HK-2 (cell line): ENCODE results near the gene AGBL5.
"Not testable (repeated sequence)": the region's sequence is repeated elsewhere in the genome, so short reads cannot be mapped to it uniquely, and the experiment has no call there.

Experiments used
- DNase-seq: peaks from one replicate; pipeline ENCODE4 v3.0.0-alpha.2; 2018; ENCODE audit not compliant: unreplicated experiment

AGBL5 gene

DNA sequence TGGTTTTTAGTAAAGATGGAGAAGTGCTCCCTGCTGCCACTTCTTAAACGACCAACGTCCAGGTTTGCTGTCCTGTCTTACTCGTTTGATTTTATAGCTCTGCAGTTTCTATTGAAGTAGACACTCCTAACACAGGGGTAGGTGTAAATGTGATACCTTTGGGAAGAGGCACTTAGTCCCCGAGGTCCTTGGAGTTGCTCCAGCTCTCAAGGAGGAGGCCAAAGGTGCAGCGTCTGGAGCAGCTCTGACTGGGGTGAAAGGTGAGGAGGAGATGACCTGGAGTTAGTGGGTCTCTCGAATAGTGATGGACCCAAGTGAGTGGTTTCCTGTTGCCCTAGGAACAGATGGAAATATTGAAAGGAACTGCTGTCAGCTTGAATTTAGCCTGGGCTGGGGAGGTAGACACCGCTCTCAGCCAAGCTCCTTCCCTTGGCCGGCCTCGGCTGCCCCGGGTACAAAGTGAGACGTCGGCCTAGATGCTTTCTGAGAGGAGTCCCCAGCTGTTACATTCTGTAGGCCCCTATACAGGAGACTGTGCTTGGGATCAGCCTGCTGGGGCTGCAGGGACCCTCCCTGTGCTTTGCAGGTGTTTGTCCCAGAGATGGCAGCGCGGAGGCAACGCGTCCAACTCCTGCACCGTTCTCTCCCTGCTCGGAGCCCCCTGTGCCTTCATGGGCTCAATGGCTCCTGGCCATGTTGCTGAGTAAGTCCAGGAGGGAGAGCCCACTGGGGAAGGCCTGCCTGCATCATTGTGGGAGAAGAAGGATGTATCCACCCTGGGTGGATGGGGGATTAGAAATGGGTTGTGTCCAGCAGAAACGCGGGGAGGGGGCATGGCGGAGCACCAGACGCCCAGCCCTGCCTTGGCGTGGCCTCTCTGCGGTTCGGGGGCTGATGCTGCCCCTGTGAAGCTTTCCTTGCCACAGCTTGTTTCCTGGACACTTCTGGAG, 40.6 kb downstream of the AGBL5 start:
- DNase-seq: no peak

DNA sequence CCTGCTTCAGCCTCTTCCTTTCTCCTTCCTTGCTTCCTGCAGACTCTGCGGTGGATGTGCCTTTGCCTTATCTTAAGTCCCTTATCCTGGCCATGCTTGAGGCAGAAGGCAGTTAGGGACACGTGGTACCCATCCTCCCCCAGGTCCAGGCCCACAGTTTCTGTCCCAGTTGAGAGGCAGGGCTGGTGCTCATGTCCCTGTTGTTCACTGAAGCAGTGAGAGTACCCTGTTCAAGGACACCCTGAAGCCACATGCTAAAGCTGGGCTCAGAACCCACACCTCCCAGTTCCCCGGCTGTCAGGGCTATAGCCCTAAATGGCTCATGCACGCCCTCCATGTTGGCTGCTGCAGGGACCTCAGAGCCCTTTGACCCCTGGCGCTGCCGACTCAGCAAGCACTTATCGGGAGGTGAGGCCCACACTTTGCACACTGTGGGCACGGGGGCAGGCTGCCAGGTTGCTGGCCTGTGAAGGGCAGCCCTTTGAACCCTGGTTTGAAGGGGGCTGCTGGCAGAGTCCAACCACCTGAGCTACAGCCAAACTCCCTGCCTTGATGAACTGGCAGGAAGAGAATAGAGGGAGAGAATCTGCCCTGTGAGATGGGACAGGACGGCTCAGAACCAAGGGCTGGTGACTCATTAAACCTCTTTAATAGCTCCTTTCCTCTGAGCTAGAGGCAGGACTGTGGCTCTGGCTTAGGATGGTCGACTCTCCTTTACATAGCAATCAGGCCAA, 41.4 kb downstream of the AGBL5 start:
- DNase-seq: peak; percentile 17

GRCh38 chr2:27093430-27094352, 42.2 kb downstream of the AGBL5 start:
- DNase-seq: no peak

DNA sequence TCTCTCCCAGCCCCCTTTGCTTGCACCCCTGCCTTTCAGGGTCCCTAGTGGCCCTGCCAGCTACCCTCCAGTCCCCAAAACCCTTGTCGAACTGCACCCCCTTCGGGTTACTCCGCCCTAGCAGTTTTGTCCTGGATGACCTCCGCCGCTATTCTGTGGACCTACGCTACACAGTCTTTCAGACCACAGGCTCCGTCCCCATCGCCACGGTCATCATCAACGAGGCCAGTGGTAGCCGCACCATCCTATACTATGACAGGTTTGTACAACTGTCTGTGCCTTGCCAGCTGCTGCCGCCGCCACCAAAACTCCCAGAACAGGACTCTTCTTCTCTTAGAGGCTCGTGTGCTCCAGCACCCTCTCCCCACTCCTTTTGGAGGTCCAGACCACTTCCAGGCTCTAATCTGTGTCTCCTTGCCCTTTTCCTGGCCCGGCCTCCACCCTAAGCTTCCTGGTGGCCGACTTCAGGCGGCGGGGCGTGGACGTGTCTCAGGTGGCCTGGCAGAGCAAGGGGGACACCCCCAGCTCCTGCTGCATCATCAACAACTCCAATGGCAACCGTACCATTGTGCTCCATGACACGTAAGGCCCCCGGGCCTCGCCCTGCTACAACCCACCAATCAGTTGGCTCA, 43.0 kb downstream of the AGBL5 start:
- no peak for DNase-seq

DNA sequence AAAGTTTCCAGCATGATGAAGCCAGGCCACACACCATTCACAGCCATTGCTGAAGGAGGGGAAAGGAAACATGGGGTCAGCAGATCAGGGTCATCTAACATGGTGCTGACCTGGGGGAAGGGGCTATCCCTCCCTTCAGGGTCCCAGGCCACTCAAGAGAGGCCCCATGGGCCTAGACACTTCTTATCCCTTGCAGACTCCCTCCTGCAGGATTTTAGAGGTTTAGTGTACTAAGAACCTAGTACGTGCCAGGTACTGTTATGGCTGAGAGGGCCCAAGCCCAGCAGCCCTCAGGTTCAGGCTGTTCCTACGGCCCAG, 43.9 kb downstream of the AGBL5 start:
- no peak for DNase-seq

- no peak for DNase-seq
Observed at GRCh38 chr2:27095745-27096651, 44.5 kb downstream of the AGBL5 start.

GRCh38 chr2:27096748-27097297, 45.4 kb downstream of the AGBL5 start:
- DNase-seq: no peak

- no peak for DNase-seq
Observed at GRCh38 chr2:27097341-27097740, 45.9 kb downstream of the AGBL5 start.

DNA sequence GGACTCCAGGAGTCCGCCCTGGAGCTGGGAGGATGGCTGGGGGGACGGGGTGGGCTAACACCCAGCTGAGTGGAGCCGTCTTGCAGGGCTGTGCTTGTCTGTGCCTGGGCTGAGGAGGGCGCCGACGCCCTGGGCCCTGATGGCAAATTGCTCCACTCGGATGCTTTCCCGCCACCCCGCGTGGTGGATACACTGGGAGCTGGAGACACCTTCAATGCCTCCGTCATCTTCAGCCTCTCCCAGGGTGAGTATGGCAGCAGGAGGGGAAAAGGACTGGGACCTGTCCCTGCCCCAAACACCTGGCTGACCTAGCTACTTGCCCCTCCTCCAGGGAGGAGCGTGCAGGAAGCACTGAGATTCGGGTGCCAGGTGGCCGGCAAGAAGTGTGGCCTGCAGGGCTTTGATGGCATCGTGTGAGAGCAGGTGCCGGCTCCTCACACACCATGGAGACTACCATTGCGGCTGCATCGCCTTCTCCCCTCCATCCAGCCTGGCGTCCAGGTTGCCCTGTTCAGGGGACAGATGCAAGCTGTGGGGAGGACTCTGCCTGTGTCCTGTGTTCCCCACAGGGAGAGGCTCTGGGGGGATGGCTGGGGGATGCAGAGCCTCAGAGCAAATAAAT, 48.0 kb downstream of the AGBL5 start:
- no peak for DNase-seq

DNA sequence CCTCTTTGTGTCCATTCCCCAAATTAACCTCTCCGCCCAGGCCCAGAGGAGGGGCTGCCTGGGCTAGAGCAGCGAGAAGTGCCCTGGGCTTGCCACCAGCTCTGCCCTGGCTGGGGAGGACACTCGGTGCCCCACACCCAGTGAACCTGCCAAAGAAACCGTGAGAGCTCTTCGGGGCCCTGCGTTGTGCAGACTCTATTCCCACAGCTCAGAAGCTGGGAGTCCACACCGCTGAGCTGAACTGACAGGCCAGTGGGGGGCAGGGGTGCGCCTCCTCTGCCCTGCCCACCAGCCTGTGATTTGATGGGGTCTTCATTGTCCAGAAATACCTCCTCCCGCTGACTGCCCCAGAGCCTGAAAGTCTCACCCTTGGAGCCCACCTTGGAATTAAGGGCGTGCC, 48.6 kb downstream of the AGBL5 start:
- no peak for DNase-seq

DNA sequence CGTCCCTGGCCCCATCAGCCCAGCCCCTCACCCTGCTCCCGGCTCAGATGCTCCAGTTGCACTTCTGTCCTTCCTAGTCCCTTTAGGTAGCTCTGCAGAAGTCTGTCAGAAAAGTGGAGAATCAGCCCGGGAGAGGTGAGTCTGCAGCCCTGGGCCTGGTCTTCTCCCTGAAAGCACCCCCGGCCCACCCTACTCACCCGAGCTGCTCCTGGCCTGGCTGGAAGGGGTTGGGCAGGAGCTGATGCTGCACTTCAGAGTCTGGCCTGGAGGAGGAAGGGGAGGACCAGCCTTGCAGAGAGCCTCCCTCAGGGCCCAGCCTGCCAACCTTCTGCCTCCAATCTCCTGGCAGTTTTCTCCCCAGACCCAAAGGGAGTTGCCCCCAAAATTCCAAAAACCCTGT, 50.9 kb downstream of the AGBL5 start:
- no peak for DNase-seq

GRCh38 chr2:27105981-27106380, 54.5 kb downstream of the AGBL5 start:
- no peak for DNase-seq

DNA sequence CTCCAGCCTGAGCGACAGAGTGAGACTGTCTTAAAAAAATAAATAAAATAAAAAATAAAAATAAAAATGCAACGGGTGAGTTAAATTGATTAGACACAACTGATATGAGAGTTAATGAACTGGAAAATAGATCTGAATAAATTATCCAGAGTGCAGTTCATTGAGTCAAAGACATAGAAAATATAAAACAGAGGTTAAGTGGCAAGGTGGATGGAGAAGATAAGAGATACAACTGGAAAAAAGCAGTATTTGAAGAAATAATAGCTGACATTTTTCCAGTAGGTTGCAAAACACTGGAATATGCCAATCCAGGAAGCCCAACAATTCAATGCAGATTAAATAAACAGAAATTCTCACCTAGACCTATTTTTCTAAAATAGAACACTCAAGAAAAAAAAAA, 56.8 kb downstream of the AGBL5 start:
- no peak for DNase-seq

- DNase-seq: no peak
Observed at GRCh38 chr2:27109083-27109482, 57.6 kb downstream of the AGBL5 start.

DNA sequence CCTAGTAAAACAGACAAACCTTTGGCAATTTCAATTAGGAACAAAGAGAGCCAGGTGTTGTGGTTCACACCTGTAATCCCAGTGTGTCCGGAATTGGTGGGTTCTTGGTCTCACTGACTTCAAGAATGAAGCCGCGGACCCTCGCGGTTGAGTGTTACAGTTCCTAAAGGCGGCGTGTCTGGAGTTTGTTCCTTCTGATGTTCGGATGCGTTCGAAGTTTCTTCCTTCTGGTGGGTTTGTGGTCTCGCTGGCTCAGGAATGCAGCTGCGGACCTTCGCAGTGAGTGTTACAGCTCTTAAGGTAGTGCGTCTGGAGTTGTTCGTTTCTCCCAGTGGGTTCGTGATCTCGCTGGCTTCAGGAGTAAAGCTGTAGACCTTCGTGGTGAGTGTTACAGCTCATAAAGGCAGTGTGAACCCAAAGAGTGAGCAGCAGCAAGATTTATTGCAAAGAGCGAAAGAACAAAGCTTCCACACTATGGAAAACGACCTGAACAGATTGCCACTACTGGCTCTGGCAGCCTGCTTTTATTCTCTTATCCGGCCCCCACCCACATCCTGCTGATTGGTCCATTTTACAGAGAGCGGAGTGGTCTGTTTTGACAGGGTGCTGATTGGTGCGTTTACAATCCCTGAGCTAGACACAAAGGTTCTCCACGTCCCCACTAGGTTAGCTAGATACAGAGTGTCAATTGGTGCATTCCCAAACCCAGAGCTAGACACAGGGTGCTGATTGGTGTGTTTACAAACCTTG, 59.3 kb downstream of the AGBL5 start:
- DNase-seq: not testable (repeated sequence)

GRCh38 chr2:27111392-27112078, 60.1 kb downstream of the AGBL5 start:
- not testable (repeated sequence) for DNase-seq

- DNase-seq: no peak
Observed at GRCh38 chr2:27115519-27115918, 64.1 kb downstream of the AGBL5 start.

DNA sequence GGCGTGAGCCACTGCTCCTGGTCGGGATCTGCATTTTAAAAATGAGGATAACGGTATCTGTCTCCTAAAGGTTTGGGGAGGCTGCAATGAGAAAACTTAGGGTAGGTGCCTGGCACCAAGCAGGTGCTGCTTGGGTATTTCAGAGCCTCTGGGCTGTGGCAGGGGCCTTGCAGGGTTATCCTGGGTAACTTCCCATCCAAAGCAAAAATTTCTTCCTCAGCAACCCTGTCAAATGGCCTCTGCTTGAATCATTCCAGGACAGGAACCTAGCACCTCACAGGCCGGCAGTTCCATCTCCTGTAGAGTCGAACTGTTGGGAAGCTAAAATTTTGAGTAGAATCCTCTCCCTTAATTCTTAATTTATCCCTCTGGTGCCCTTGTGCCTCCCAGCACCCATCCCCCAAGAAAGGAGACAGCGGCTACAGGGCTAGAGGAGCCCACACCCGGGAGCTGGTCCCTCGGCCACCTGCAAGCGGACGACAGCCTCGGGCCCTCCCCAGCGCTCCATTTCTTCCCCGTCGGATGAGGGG, 66.6 kb downstream of the AGBL5 start:
- DNase-seq: no peak
